ENCODE results near the gene DRC7.
"Not testable (repeated sequence)": the region's sequence is repeated elsewhere in the genome, so short reads cannot be mapped to it uniquely, and the experiment has no call there.

DRC7 gene

GRCh38 chr16:57738844-57739243 lies 44.2 kb downstream of the DRC7 start:
- DNase-seq: no peak

GRCh38 chr16:57739756-57740422 lies 45.3 kb downstream of the DRC7 start:
- DNase-seq: no peak

GRCh38 chr16:57740423-57741071 lies 45.9 kb downstream of the DRC7 start:
- no peak for DNase-seq

- DNase-seq: no peak
These were observed 47.1 kb downstream of the DRC7 start for GRCh38 chr16:57741660-57742191.

- DNase-seq: no peak
These were observed 47.9 kb downstream of the DRC7 start for GRCh38 chr16:57742543-57742942.

- no peak for DNase-seq
These were observed 48.9 kb downstream of the DRC7 start for GRCh38 chr16:57743458-57743857.

GRCh38 chr16:57743886-57744641 lies 49.5 kb downstream of the DRC7 start:
- DNase-seq: no peak

GRCh38 chr16:57744642-57744903 lies 50.0 kb downstream of the DRC7 start:
- DNase-seq: no peak

- DNase-seq: no peak
These were observed 51.2 kb downstream of the DRC7 start for GRCh38 chr16:57745768-57746167.

GRCh38 chr16:57746316-57746715 lies 51.7 kb downstream of the DRC7 start:
- not testable (repeated sequence) for DNase-seq

GRCh38 chr16:57747091-57747490 lies 52.5 kb downstream of the DRC7 start:
- no peak for DNase-seq

GRCh38 chr16:57747496-57747895 lies 52.9 kb downstream of the DRC7 start:
- DNase-seq: no peak

GRCh38 chr16:57747996-57748395 lies 53.4 kb downstream of the DRC7 start:
- DNase-seq: no peak

GRCh38 chr16:57748596-57748995 lies 54.0 kb downstream of the DRC7 start:
- no peak for DNase-seq

GRCh38 chr16:57749101-57749692 lies 54.6 kb downstream of the DRC7 start:
- no peak for DNase-seq

- no peak for DNase-seq
These were observed 55.3 kb downstream of the DRC7 start for GRCh38 chr16:57749856-57750452.

- DNase-seq: no peak
These were observed 56.4 kb downstream of the DRC7 start for GRCh38 chr16:57750796-57751538.

- DNase-seq: no peak
These were observed 57.1 kb downstream of the DRC7 start for GRCh38 chr16:57751539-57752202.

- DNase-seq: no peak
These were observed 57.6 kb downstream of the DRC7 start for GRCh38 chr16:57752203-57752580.

GRCh38 chr16:57752581-57753447 lies 58.2 kb downstream of the DRC7 start:
- no peak for DNase-seq
